ENCODE data around the gene ST8SIA4.
"Not testable (repeated sequence)": the region's sequence is repeated elsewhere in the genome, so short reads cannot be mapped to it uniquely, and the experiment has no call there.

The ST8SIA4 gene

GRCh38 chr5:100789694-100790093 is 113.4 kb downstream of the ST8SIA4 start:
- Histone ChIP-seq H3F3A (ENCODE audit: insufficient read depth, low read length) (peaks cover 12% of the 10 kb centered on the region), H3K27ac (ENCODE audit: low read length) (peak overlapping the region; percentile 59; the same call in 1 of the 2 replicates), H3K79me2 (ENCODE audit: low read length) (no peaks in the 10 kb centered on the region), H4K20me1 (ENCODE audit: insufficient read depth, low read length) (no peaks in the 10 kb centered on the region), H3K4me3 (ENCODE audit: low read length) (peak overlapping the region; percentile 42; the same call in 1 of the 2 replicates), H3K36me3 (replicated peaks; ENCODE audit: insufficient read depth, low read length) (no peaks in the 10 kb centered on the region), H3K27me3 (replicated peaks; ENCODE audit: insufficient read depth, low read length) (no peaks in the 10 kb centered on the region), H3K4me1 (ENCODE audit: low read length) (peaks cover 18% of the 10 kb centered on the region), H3K9me3 (replicated peaks; ENCODE audit: insufficient read depth, low read length) (no peaks in the 10 kb centered on the region), H2AFZ (ENCODE audit: low read length) (no peak overlapping the region), H3K9ac (ENCODE audit: low read length) (no peak overlapping the region), H3K9me2 (replicated peaks; ENCODE audit: insufficient read depth, low read length) (no peaks in the 10 kb centered on the region), H3K4me2 (ENCODE audit: low read depth, low read length) (peak overlapping the region; percentile 83; the same call in 1 of the 2 replicates)
- no peak for DNase-seq
- TF ChIP-seq EZH2 (optimal IDR thresholded peaks at IDR 0.05; ENCODE audit: low read depth, low read length) (no peak), EZH2phosphoT487 (IDR thresholded peaks at IDR 0.05; ENCODE audit: low read length) (no peak), CTCF (IDR thresholded peaks at IDR 0.05; ENCODE audit: low read length) (no peak)

GRCh38 chr5:100788417-100788816 is 114.7 kb downstream of the ST8SIA4 start:
- H3K9me2 ChIP-seq (replicated peaks; ENCODE audit: insufficient read depth, low read length), result no peaks in the 10 kb centered on the region
- no peak overlapping the region for H3K9ac ChIP-seq (ENCODE audit: low read length)
- peaks cover 18% of the 10 kb centered on the region for H3K4me1 ChIP-seq (ENCODE audit: low read length)
- no peaks in the 10 kb centered on the region for H3K79me2 ChIP-seq (ENCODE audit: low read length)
- no peaks in the 10 kb centered on the region for H3K27me3 ChIP-seq (replicated peaks; ENCODE audit: insufficient read depth, low read length)
- H3K36me3 ChIP-seq (replicated peaks; ENCODE audit: insufficient read depth, low read length), result no peaks in the 10 kb centered on the region
- no peak overlapping the region for H3K27ac ChIP-seq (ENCODE audit: low read length)
- H4K20me1 ChIP-seq (ENCODE audit: insufficient read depth, low read length), result no peaks in the 10 kb centered on the region
- no peaks in the 10 kb centered on the region for H3K9me3 ChIP-seq (replicated peaks; ENCODE audit: insufficient read depth, low read length)
- no peak overlapping the region for H2AFZ ChIP-seq (ENCODE audit: low read length)
- H3K4me2 ChIP-seq (ENCODE audit: low read depth, low read length), result no peak overlapping the region
- TF ChIP-seq CTCF (IDR thresholded peaks at IDR 0.05; ENCODE audit: low read length) (no peak), EZH2phosphoT487 (IDR thresholded peaks at IDR 0.05; ENCODE audit: low read length) (no peak), EZH2 (optimal IDR thresholded peaks at IDR 0.05; ENCODE audit: low read depth, low read length) (no peak)
- DNase-seq, result no peak
- H3K4me3 ChIP-seq (ENCODE audit: low read length), result no peak overlapping the region
- H3F3A ChIP-seq (ENCODE audit: insufficient read depth, low read length), result peaks cover 12% of the 10 kb centered on the region

- Histone ChIP-seq H3F3A (ENCODE audit: insufficient read depth, low read length) (peaks cover 12% of the 10 kb centered on the region), H4K20me1 (ENCODE audit: insufficient read depth, low read length) (no peaks in the 10 kb centered on the region), H3K4me3 (ENCODE audit: low read length) (no peak overlapping the region), H3K79me2 (ENCODE audit: low read length) (no peaks in the 10 kb centered on the region), H3K9ac (ENCODE audit: low read length) (no peak overlapping the region), H3K9me2 (replicated peaks; ENCODE audit: insufficient read depth, low read length) (no peaks in the 10 kb centered on the region), H2AFZ (ENCODE audit: low read length) (no peak overlapping the region), H3K27ac (ENCODE audit: low read length) (no peak overlapping the region), H3K9me3 (replicated peaks; ENCODE audit: insufficient read depth, low read length) (no peaks in the 10 kb centered on the region), H3K27me3 (replicated peaks; ENCODE audit: insufficient read depth, low read length) (no peaks in the 10 kb centered on the region), H3K4me1 (ENCODE audit: low read length) (peaks cover 18% of the 10 kb centered on the region), H3K36me3 (replicated peaks; ENCODE audit: insufficient read depth, low read length) (no peaks in the 10 kb centered on the region), H3K4me2 (ENCODE audit: low read depth, low read length) (no peak overlapping the region)
- no peak for DNase-seq
- TF ChIP-seq CTCF (IDR thresholded peaks at IDR 0.05; ENCODE audit: low read length) (no peak), EZH2 (optimal IDR thresholded peaks at IDR 0.05; ENCODE audit: low read depth, low read length) (no peak)
These were observed 115.4 kb downstream of the ST8SIA4 start for GRCh38 chr5:100787648-100788047.

DNA sequence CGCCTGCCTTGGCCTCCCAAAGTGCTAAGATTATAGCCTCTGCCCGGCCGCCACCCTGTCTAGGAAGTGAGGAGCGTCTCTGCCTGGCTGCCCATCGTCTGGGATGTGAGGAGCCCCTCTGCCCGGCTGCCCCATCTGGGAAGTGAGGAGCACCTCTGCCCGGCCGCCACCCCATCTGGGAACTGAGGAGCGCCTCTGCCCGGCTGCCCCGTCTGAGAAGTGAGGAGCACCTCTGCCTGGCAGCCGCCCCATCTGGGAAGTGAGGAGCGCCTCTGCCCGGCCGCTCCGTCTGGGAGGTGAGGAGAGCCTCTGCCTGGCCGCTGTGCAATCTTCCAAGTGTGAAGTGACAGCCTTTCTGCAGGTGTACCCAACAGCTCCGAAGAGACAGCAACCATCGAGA is 117.5 kb downstream of the ST8SIA4 start:
- not testable (repeated sequence) for H3K4me2 ChIP-seq (ENCODE audit: low read depth, low read length); H3K79me2 ChIP-seq (ENCODE audit: low read length); H3K27me3 ChIP-seq (replicated peaks; ENCODE audit: insufficient read depth, low read length); DNase-seq; H3K9me2 ChIP-seq (replicated peaks; ENCODE audit: insufficient read depth, low read length); H3K9me3 ChIP-seq (replicated peaks; ENCODE audit: insufficient read depth, low read length); H3K27ac ChIP-seq (ENCODE audit: low read length); H3K4me3 ChIP-seq (ENCODE audit: low read length); H2AFZ ChIP-seq (ENCODE audit: low read length); H4K20me1 ChIP-seq (ENCODE audit: insufficient read depth, low read length); H3K36me3 ChIP-seq (replicated peaks; ENCODE audit: insufficient read depth, low read length); H3K9ac ChIP-seq (ENCODE audit: low read length)
- Histone ChIP-seq H3K4me1 (ENCODE audit: low read length) (peaks cover 17% of the 10 kb centered on the region), H3F3A (ENCODE audit: insufficient read depth, low read length) (peaks cover 17% of the 10 kb centered on the region)
